SW 1271 (cell line): ENCODE measurements around the gene NXPH3.

Source experiments
- DNase-seq, 2 experiments: peaks; one replicate each; lab custom pipeline; 2025; lab: John Stamatoyannopoulos, UW

Gene NXPH3

DNA sequence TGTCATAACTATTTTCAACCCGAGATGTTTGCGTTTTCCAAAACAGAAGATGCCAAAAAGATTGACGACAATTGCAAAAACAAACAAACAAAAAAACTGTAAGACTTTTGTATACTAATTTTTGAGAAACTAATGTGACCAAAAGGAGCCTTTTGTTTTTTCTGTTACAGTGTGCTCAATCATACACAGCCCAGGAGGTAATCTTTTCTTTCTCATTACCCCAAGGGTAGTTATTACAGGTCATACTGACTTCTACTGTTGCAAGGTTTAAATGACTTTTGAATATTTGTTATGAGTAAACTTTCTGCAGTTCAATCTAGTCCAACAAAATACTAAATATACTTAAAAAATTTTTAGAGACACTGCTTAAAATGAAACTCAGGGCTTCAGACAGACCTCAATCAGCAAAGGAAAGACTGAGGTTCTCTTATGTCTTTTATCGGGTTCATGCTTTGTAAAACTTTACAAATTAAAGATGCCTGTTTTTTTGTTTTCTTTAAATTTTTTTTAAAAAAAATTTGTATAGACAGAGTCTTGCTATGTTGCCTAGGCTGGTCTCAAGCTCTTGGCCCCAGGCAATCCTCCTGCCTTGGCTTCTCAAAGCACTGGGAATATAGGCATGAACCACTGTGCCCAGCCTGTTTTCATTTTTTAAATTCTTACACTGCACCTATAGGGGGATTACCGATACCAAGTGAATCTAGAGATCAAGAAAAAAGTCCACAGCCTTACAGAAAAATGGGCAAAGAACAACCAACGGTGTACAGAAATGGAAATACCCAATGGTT lies 54.6 kb downstream of the NXPH3 start:
- no peak for DNase-seq

DNA sequence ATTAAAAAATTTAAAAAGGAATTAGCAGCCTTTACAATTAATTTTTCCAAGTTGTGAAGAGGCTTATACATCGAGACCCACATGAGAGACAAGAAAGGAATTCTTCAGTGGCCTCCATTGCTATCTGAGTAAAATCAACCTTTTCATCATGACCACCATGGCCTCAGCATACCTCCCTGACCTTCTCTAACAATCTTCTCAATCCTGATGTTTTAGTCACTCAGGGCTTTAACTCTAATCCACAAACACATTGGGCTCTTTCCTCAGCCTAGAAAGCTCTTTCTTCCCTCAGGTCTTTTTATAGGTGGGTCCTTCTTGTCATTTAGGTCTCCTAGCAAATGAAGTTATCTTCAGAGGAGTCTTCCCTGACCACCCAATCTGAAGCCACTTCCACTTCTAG lies 55.8 kb downstream of the NXPH3 start:
- DNase-seq = no peak
